T-helper 2 cell treated with Interferon-gamma antibody and Interleukin-4, amounts not matched to agents 5 μg/mL and 100 μg/mL, for 36 hours (primary cell): ENCODE data around the gene LSR.

Source experiments
- DNase-seq: peaks from one replicate; pipeline ENCODE4 v3.0.0; 2021; ENCODE audit warnings: low spot score
- H3K27ac Mint-ChIP-seq: one replicate; pipeline ENCODE4 v1.8.0; 2021; ENCODE audit warnings: mild to moderate bottlenecking, mixed read lengths
- H3K27me3 Mint-ChIP-seq: one replicate; pipeline ENCODE4 v1.8.0; 2021; ENCODE audit warnings: low read depth, mixed read lengths
- H3K36me3 Mint-ChIP-seq: one replicate; pipeline ENCODE4 v1.8.0; 2021; ENCODE audit warnings: low read depth, mixed read lengths
- H3K4me1 Mint-ChIP-seq: one replicate; pipeline ENCODE4 v1.8.0; 2021; ENCODE audit warnings: low read depth, mixed read lengths
- H3K4me3 Mint-ChIP-seq: one replicate; pipeline ENCODE4 v1.8.0; 2022; ENCODE audit warnings: mild to moderate bottlenecking, moderate library complexity, mixed read lengths
- H3K9me3 Mint-ChIP-seq: one replicate; pipeline ENCODE4 v1.8.0; 2021; ENCODE audit warnings: mixed read lengths

Gene LSR

DNA sequence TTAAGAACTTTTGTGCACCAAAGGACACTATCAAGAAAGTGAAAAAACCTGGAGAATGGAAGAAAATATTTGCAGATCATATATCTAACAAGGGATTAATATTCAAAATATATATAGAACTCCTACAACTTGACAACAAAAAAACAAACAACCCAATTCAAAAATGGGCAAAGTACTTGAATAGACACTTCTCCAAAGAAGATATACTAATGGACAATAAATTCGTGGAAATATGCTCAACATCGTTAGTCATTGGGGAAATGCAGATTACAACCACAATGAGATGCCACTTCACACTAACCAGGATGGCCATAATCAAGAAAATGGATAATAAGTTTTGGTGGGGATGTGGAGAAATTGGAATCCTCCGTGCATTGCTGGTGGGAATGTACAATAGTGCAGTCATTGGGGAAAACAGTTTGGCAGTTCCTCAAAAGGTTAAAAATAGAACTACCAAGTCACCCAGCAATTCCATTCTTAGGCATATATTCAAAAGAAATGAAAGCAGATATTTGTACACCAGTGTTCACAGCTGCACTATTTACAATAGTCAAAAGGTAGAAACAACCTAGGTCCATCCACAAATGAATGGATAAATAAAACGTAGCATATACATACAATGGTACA lies 2.2 kb upstream of the LSR start:
- peaks cover 79% of the 10 kb centered on the region for H3K27me3 Mint-ChIP-seq
- H3K36me3 Mint-ChIP-seq, result peaks cover 2% of the 10 kb centered on the region

DNA sequence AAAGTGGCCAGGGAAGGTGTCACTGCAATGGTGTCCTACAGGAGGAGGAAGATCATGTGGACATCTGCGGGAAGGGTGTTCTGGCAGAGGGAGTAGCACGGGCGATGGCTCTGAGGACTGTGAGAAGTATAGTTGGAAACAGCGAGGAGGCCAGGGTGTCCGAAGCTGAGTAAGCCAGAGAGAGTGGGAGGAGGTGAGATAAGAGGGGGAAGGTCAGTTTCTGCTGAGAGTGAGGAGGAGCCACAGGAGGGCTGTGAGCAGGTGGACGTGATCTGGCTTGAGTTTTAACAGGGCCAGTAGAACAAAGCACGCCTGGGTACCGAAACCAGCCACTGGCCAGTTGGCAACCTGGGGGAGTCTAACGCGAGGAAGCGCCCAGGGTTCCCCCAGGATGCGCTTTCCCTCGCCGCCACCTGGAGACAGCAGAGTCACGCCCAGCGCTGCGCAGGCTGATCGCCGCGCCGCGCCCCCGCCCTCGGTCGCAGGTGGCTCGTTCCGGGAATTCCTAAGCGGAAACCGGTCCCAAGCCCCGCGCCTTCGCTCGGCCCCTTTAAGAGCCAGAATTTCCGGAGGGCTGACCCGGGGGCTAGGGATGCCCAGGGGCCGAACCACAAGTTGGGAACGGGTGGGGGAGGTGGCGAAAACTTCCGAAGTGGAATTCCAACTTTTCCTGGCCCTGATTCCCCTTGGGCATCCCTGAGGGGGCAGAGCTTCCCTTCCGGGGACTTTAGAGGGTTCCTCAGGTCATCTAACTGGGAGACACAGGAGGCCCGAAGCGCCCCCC lies 1.1 kb upstream of the LSR start:
- H3K27me3 Mint-ChIP-seq, result peaks cover 72% of the 10 kb centered on the region
- H3K36me3 Mint-ChIP-seq, result no peaks in the 10 kb centered on the region
- H3K4me3 Mint-ChIP-seq, result peak overlapping the region; percentile 64
- H3K27ac Mint-ChIP-seq, result no peak overlapping the region
- DNase-seq, result no peak
- no peaks in the 10 kb centered on the region for H3K9me3 Mint-ChIP-seq
- H3K4me1 Mint-ChIP-seq, result peaks cover 9% of the 10 kb centered on the region

More for the DNA sequence above, 2.2 kb upstream of the LSR start:
- DNase-seq, result no peak
- Mint-ChIP-seq H3K9me3 (peaks cover 5% of the 10 kb centered on the region), H3K4me1 (peaks cover 9% of the 10 kb centered on the region), H3K4me3 (no peak overlapping the region), H3K27ac (no peak overlapping the region)

DNA sequence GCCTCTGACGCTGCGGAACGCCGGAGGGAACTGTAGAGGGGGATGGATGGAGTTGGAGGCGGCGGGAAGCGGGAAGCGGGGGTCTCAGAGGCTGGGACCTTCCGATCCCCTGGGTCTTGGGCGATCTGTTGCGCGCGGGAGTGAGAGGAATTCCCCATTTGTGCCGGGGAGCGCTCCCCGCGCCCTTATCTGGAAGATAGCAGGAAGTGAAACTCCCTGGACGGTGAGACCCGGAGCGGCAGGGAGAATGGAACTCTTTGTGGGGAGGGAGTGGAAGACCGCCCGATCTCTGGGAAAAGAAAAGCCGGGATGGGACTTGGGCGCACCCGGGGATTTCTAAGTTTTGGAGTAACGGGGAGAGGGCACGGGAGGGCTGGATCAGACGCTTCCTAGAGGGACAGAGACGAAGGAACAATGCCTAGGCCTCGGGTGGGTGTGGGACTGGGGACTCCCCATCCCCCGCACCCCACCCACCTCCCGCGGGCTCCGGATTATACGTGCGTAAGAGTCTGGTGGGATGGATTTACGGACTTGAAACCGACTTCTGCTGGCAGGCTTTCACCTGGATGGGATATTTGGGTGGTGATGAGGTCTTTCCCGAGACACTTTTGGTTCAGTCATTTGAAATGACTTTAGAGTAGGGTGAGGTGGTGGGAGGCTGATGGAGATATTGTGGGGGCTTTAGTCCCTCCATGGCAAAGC lies 495 bp downstream of the LSR start:
- Mint-ChIP-seq H3K4me3 (peak overlapping the region; percentile 64), H3K27me3 (peaks cover 57% of the 10 kb centered on the region), H3K27ac (no peak overlapping the region), H3K4me1 (peaks cover 9% of the 10 kb centered on the region), H3K36me3 (no peaks in the 10 kb centered on the region), H3K9me3 (no peaks in the 10 kb centered on the region)
- DNase-seq, result no peak

DNA sequence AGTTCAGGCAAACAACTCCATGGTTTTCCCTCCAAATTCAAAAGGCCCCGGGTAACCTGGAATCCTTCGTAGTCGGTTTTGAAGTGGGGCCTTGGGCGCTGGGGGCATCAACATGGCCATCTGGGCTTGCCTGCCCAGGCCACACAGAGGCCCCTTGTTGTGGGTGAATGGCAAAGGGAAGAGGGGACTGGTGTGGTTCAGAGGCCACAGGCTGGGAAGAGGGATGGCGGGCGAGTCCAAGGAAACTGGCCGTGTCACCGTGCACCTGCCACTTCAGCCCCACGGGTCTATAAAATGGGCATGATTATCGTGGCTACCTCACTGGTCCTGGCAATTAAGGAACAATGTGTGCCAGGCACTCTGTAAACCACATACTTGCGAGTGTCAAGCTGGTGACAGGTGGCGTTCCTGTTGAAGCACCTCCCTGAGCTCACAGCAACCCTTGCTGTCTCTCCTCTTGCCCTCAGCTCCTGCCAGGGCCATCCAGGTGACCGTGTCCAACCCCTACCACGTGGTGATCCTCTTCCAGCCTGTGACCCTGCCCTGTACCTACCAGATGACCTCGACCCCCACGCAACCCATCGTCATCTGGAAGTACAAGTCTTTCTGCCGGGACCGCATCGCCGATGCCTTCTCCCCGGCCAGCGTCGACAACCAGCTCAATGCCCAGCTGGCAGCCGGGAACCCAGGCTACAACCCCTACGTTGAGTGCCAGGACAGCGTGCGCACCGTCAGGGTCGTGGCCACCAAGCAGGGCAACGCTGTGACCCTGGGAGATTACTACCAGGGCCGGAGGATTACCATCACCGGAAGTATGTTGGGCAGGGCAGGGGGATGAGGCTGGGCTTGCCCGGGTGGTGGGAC lies 1.3 kb downstream of the LSR start:
- Mint-ChIP-seq H3K4me3 (peak overlapping the region; percentile 64), H3K4me1 (peaks cover 9% of the 10 kb centered on the region), H3K9me3 (no peaks in the 10 kb centered on the region), H3K36me3 (no peaks in the 10 kb centered on the region), H3K27ac (no peak overlapping the region), H3K27me3 (peaks cover 51% of the 10 kb centered on the region)
- no peak for DNase-seq

DNA sequence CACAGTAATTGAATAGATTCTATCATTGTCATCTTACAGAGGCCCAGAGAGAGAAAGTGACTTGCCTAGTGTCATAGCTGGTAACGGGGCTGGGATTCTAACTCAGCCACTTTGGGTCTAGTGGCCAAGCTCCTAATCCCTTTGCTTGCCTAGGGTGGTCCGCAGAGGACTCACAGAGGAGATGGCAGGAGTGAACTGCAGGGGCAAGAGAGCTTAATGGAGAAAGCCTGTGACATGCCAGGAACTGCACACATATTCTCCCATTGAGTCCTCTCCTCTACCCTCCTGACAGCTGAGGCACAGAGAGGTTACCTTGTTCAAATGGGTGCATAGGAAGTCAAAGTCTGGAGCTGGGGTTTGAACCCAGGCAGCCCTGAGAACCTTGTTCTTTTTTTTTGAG lies 2.7 kb downstream of the LSR start:
- Mint-ChIP-seq H3K36me3 (no peaks in the 10 kb centered on the region), H3K4me3 (no peak overlapping the region), H3K27me3 (peaks cover 40% of the 10 kb centered on the region), H3K4me1 (peaks cover 9% of the 10 kb centered on the region), H3K27ac (no peak overlapping the region), H3K9me3 (no peaks in the 10 kb centered on the region)
- DNase-seq, result no peak

DNA sequence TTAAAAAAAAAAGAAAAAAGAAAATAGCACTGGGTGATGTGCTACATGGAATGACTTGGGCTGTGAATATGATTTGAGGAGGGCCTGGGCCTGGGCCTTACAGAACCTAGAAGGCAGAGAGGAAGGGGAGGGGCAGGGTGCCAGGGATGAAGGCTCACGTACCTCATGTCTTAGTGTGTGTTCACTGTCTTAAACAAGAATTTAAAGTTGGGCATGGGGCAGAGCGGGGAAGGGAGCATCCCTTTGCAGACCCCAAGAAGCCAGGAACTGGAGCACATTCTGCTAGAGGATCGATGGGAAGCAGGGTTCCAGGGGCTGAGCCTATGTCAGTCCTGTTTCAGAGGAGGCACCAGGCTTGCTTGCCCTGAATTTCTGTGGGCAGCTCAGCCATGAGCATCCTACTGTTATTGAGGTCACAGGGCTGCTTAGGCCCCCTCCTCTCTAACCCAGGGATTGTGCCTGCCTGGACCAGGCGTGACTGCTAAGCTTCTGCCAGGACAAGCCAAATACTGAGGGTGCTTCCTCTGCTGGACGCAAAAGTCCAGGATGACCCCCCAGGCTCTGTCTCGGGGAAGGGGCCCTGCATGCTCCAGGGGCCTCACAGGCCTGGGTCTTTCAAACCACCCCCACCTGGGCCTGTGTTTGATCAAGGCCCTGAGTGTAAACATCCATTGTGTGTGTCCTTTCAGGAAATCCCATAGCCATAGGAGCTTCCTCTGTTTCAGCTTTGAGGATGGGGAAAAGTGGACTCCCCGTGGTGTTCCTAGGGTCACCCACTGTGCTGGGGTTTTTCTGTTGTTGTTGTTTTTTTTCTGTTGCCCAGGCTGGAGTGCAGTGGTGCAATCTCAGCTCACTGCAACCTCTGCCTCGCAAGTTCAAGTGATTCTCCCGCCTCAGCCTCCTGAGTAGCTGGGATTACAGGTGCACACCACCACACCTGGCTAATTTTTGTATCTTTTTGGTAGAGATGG lies 4.8 kb downstream of the LSR start:
- no peak overlapping the region for H3K4me3 Mint-ChIP-seq
- no peaks in the 10 kb centered on the region for H3K9me3 Mint-ChIP-seq
- H3K27me3 Mint-ChIP-seq, result peaks cover 23% of the 10 kb centered on the region
- H3K4me1 Mint-ChIP-seq, result peaks cover 7% of the 10 kb centered on the region
- no peak overlapping the region for H3K27ac Mint-ChIP-seq
- no peak for DNase-seq
- no peaks in the 10 kb centered on the region for H3K36me3 Mint-ChIP-seq

DNA sequence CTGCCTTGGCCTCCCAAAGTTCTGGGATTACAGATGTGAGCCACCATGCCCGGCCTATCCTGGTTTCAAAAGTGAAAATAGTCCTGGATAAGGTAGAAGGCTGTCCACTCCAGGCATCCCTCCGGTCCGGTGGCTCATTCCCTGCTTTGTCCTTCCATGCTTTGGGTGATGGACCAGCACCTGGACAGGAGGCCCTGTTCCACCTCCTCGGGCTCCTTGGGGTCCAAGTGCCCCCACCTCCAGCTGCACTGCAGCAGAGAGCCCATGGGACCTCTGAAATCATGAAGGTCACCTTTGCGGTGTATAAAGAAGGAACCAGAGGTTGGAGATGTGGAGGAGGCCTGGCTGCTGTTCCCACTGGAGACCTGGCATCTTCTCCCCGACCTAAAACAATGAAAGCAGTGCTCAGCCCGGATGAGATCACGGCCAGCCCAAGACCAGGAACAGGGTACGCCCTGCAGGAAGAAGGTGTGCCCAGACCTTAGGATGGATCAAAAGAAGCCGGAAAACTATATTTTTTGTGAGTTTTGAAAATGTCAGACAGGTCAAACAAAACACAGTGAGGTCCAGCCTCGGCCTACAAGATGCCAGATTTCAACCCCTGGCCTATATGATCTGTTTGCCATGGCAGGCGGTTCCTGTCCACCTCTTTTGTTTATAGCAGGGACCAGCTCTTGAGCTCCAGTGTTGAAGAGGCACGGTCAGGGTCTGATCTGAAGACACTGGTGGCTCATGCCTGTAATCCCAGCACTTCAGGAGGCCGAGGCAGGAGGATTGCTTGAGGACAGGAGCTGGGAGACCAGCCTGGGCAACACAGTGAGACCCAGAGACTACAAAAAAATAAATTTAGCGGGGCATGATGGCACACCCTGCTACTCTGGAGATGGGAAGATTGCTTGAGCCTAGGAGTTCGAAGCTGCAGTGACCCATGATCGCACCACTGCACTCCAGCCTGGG lies 5.8 kb downstream of the LSR start:
- no peak for DNase-seq
- Mint-ChIP-seq H3K4me3 (no peak overlapping the region), H3K9me3 (no peaks in the 10 kb centered on the region), H3K27me3 (peaks cover 13% of the 10 kb centered on the region), H3K27ac (no peak overlapping the region), H3K4me1 (peaks cover under 1% of the 10 kb centered on the region), H3K36me3 (no peaks in the 10 kb centered on the region)

- H3K27me3 Mint-ChIP-seq, result no peaks in the 10 kb centered on the region
- H3K4me1 Mint-ChIP-seq, result no peaks in the 10 kb centered on the region
- no peaks in the 10 kb centered on the region for H3K36me3 Mint-ChIP-seq
- H3K9me3 Mint-ChIP-seq, result no peaks in the 10 kb centered on the region
- no peak overlapping the region for H3K4me3 Mint-ChIP-seq
- DNase-seq, result no peak
- no peak overlapping the region for H3K27ac Mint-ChIP-seq
Measured at GRCh38 chr19:35256566-35256965, 7.8 kb downstream of the LSR start.

- H3K4me1 Mint-ChIP-seq, result no peaks in the 10 kb centered on the region
- H3K27ac Mint-ChIP-seq, result no peak overlapping the region
- H3K27me3 Mint-ChIP-seq, result no peaks in the 10 kb centered on the region
- DNase-seq, result no peak
- no peaks in the 10 kb centered on the region for H3K9me3 Mint-ChIP-seq
- no peaks in the 10 kb centered on the region for H3K36me3 Mint-ChIP-seq
- H3K4me3 Mint-ChIP-seq, result no peak overlapping the region
Measured at GRCh38 chr19:35257113-35257461, 8.3 kb downstream of the LSR start.

DNA sequence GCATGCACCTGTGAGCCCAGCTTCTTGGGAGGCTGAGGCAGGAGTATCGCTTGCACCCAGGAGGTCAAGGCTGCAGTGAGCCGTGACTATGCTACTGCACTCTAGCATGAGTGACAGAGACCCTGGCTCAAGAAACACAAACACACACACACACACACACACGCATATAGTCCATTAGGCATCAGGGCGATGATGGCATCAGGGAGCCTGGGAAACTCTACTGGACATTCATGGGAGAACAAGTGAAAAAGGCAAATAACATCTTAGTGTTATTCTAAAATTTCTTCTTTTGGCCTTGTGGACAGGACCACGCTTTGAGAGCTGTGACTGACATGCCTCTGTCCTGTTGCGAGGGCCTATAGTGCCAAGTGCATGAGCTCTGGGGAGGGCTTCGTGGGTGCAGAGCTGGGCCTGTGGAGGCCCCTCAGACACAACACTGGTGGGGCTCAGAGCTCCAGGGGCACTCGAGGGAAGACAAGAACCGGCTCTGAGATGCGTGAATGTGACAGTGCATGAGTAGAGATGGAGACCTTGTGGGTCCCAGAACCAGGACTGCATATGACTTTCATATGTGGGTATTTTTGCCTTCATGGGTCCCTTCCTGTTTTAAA lies 12.0 kb downstream of the LSR start:
- DNase-seq, result no peak
- Mint-ChIP-seq H3K9me3 (no peaks in the 10 kb centered on the region), H3K4me3 (no peak overlapping the region), H3K27me3 (no peaks in the 10 kb centered on the region), H3K27ac (no peak overlapping the region), H3K36me3 (peaks cover 5% of the 10 kb centered on the region), H3K4me1 (peaks cover 8% of the 10 kb centered on the region)

DNA sequence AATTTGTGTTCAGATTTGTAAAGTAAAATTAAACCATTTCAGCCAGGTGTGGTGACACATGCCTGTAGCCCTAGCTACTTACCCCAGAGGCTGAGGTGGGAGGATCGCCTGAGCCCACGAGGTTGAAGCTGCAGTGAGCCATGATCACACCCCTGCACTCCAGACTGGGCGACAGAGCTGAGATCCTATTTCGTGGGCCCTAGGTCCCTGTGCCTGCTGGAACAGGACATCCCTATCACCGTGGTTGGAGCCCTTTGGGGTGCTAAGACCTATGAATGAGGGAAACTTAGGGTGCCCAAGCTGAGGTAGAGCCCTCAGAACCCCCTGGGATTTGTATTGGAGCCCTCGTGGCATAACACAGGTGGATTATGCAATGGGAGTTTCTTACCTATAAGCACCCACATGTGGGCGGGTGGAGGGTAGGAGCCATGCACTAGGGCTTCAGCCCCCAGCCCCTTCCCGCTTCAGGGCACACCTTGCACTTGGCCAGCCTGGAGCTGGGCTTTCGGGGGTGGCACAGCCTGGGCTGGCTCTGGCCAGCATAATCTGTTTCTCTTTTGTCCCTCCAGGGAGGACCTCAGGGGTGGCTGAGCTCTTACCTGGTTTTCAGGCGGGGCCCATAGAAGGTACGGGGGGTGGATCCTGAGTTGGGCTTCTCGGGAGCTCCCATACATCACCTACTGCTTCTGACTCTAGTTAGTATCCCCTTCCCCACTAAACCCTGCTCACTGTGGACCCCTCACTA lies 12.7 kb downstream of the LSR start:
- no peak overlapping the region for H3K27ac Mint-ChIP-seq
- peaks cover 11% of the 10 kb centered on the region for H3K4me1 Mint-ChIP-seq
- H3K9me3 Mint-ChIP-seq, result no peaks in the 10 kb centered on the region
- no peaks in the 10 kb centered on the region for H3K27me3 Mint-ChIP-seq
- no peak for DNase-seq
- H3K36me3 Mint-ChIP-seq, result peaks cover 7% of the 10 kb centered on the region
- H3K4me3 Mint-ChIP-seq, result no peak overlapping the region
